Astrocyte (in vitro differentiated cells and primary cell): Measurements from ENCODE around the gene SPEF1. TPM values are rescaled to one million over a fixed set of nuclear protein-coding genes. Genes with fewer than 3 reads are reported as not detected.

ENCODE experiments used
- DNase-seq: peaks from one replicate; pipeline ENCODE4 v3.0.0-alpha.2; 2010; ENCODE audit warnings: low read depth
- FAIRE-seq: peaks from 2 replicates; lab custom pipeline; 2011; peaks lifted over from hg19 to GRCh38; lab: Jason Lieb, UNC
- H2AFZ ChIP-seq: 2 replicates; pipeline ENCODE4 v1.6.0; 2012; ENCODE audit warnings: low read depth, low read length, inconsistent platforms
- H3K27ac ChIP-seq: 2 replicates; pipeline ENCODE4 v1.5.1; 2011; ENCODE audit warnings: low read depth, low read length, inconsistent platforms
- H3K27me3 ChIP-seq: 2 replicates; pipeline ENCODE4 v1.6.0; 2011; ENCODE audit warnings: low read length, inconsistent platforms; ENCODE audit not compliant: insufficient read depth
- H3K36me3 ChIP-seq: 2 replicates; pipeline ENCODE4 v1.5.1; 2011; ENCODE audit warnings: low read length, inconsistent platforms; ENCODE audit not compliant: insufficient read depth
- H3K4me1 ChIP-seq: 2 replicates; pipeline ENCODE4 v1.5.1; 2011; ENCODE audit warnings: low read length, inconsistent platforms; ENCODE audit not compliant: insufficient read depth
- H3K4me2 ChIP-seq: 2 replicates; pipeline ENCODE4 v1.6.0; 2012; ENCODE audit warnings: low read length, inconsistent platforms
- H3K4me3 ChIP-seq: 2 replicates; pipeline ENCODE4 v1.5.1; 2011; ENCODE audit warnings: low read depth, mild to moderate bottlenecking, low read length, inconsistent platforms; ENCODE audit not compliant: insufficient read depth
- H3K79me2 ChIP-seq: 2 replicates; pipeline ENCODE4 v1.6.0; 2012; ENCODE audit warnings: mild to moderate bottlenecking, low read length, inconsistent platforms; ENCODE audit not compliant: insufficient read depth
- H3K9ac ChIP-seq: 2 replicates; pipeline ENCODE4 v1.6.0; 2012; ENCODE audit warnings: mild to moderate bottlenecking, low read length, inconsistent platforms
- H3K9me3 ChIP-seq: 2 replicates; pipeline ENCODE4 v1.5.1; 2012; ENCODE audit warnings: low read depth, mild to moderate bottlenecking, low read length, inconsistent platforms; ENCODE audit not compliant: insufficient read depth
- H4K20me1 ChIP-seq: 2 replicates; pipeline ENCODE4 v1.6.0; 2012; ENCODE audit warnings: low read length, inconsistent platforms; ENCODE audit not compliant: insufficient read depth
- H3K27ac Mint-ChIP-seq: one replicate; pipeline ENCODE4 v1.8.0; 2021; ENCODE audit warnings: mild to moderate bottlenecking, mixed read lengths; ENCODE audit not compliant: unreplicated experiment
- H3K27me3 Mint-ChIP-seq: one replicate; pipeline ENCODE4 v1.8.0; 2021; ENCODE audit warnings: low read depth, mixed read lengths; ENCODE audit not compliant: unreplicated experiment
- H3K36me3 Mint-ChIP-seq: one replicate; pipeline ENCODE4 v1.8.0; 2021; ENCODE audit warnings: low read depth, mixed read lengths; ENCODE audit not compliant: unreplicated experiment
- H3K4me1 Mint-ChIP-seq: one replicate; pipeline ENCODE4 v1.8.0; 2021; ENCODE audit warnings: low read depth, mixed read lengths; ENCODE audit not compliant: unreplicated experiment
- H3K4me3 Mint-ChIP-seq: one replicate; pipeline ENCODE4 v1.8.0; 2021; ENCODE audit warnings: mild to moderate bottlenecking, moderate library complexity, mixed read lengths; ENCODE audit not compliant: unreplicated experiment
- H3K9me3 Mint-ChIP-seq: one replicate; pipeline ENCODE4 v1.8.0; 2021; ENCODE audit warnings: mild to moderate bottlenecking, mixed read lengths; ENCODE audit not compliant: unreplicated experiment
- CTCF ChIP-seq: IDR thresholded peaks from 2 replicates; pipeline ENCODE4 v1.5.1; 2011; ENCODE audit warnings: low read depth, mild to moderate bottlenecking, inconsistent platforms, low read length, moderate library complexity; ENCODE audit not compliant: insufficient read depth
- EZH2 ChIP-seq: IDR thresholded peaks from 2 replicates; pipeline ENCODE4 v1.6.1; 2012; ENCODE audit warnings: mild to moderate bottlenecking, low read length, inconsistent platforms; ENCODE audit not compliant: insufficient read depth
- total RNA-seq: library from RNA; stranded (reverse); gene quantifications from 2 replicates; pipeline ENCODE4 v1.2.1, GENCODE V29; 2021

Gene SPEF1
- total RNA-seq, 1 donor from 2014 or later: 0.45 TPM

- H3K27me3 ChIP-seq: no peaks in the 10 kb centered on the region
- no peak overlapping the region for H2AFZ ChIP-seq
- Mint-ChIP-seq H3K4me3 (no peak overlapping the region), H3K27ac (no peak overlapping the region), H3K36me3 (peaks cover 9% of the 10 kb centered on the region), H3K9me3 (no peaks in the 10 kb centered on the region), H3K4me1 (no peaks in the 10 kb centered on the region), H3K27me3 (no peaks in the 10 kb centered on the region)
- no peak overlapping the region for H3K4me3 ChIP-seq
- H4K20me1 ChIP-seq: peaks cover 5% of the 10 kb centered on the region
- no peak overlapping the region for H3K27ac ChIP-seq
- no peak overlapping the region for H3K9ac ChIP-seq
- no peaks in the 10 kb centered on the region for H3K9me3 ChIP-seq
- FAIRE-seq (no peak), DNase-seq (no peak)
- H3K79me2 ChIP-seq: peaks cover 13% of the 10 kb centered on the region
- H3K4me1 ChIP-seq: no peaks in the 10 kb centered on the region
- H3K36me3 ChIP-seq: peaks cover 3% of the 10 kb centered on the region
- TF ChIP-seq EZH2 (no peak), CTCF (no peak)
- H3K4me2 ChIP-seq: no peak overlapping the region
Measured at GRCh38 chr20:3758566-3758965, 22.7 kb downstream of the SPEF1 start.

- Mint-ChIP-seq H3K36me3 (peaks cover 11% of the 10 kb centered on the region), H3K4me3 (no peak overlapping the region), H3K4me1 (no peaks in the 10 kb centered on the region), H3K27me3 (peaks cover 6% of the 10 kb centered on the region), H3K27ac (no peak overlapping the region), H3K9me3 (peaks cover 2% of the 10 kb centered on the region)
- peaks cover 3% of the 10 kb centered on the region for H3K36me3 ChIP-seq
- DNase-seq (no peak), FAIRE-seq (no peak)
- H3K4me3 ChIP-seq: no peak overlapping the region
- H3K27ac ChIP-seq: no peak overlapping the region
- H3K4me2 ChIP-seq: no peak overlapping the region
- no peak overlapping the region for H3K9ac ChIP-seq
- no peaks in the 10 kb centered on the region for H3K9me3 ChIP-seq
- no peaks in the 10 kb centered on the region for H3K27me3 ChIP-seq
- H3K79me2 ChIP-seq: peaks cover 11% of the 10 kb centered on the region
- no peaks in the 10 kb centered on the region for H3K4me1 ChIP-seq
- H2AFZ ChIP-seq: no peak overlapping the region
- H4K20me1 ChIP-seq: peaks cover 14% of the 10 kb centered on the region
- TF ChIP-seq CTCF (no peak), EZH2 (no peak)
Measured at GRCh38 chr20:3757268-3757667, 24.0 kb downstream of the SPEF1 start.

- DNase-seq (no peak), FAIRE-seq (no peak)
- H3K4me3 Mint-ChIP-seq: no peak overlapping the region
- no peak overlapping the region for H2AFZ ChIP-seq
- H3K9me3 ChIP-seq: no peaks in the 10 kb centered on the region
- H3K4me2 ChIP-seq: no peak overlapping the region
- peaks cover 5% of the 10 kb centered on the region for H3K27me3 ChIP-seq
- no peak overlapping the region for H3K27ac Mint-ChIP-seq
- H3K4me1 ChIP-seq: peaks cover 2% of the 10 kb centered on the region
- H3K27me3 Mint-ChIP-seq: peaks cover 11% of the 10 kb centered on the region
- H3K36me3 ChIP-seq: no peaks in the 10 kb centered on the region
- peaks cover 11% of the 10 kb centered on the region for H3K36me3 Mint-ChIP-seq
- no peak overlapping the region for H3K27ac ChIP-seq
- no peak overlapping the region for H3K4me3 ChIP-seq
- H4K20me1 ChIP-seq: peaks cover 17% of the 10 kb centered on the region
- peaks cover 9% of the 10 kb centered on the region for H3K79me2 ChIP-seq
- H3K4me1 Mint-ChIP-seq: no peaks in the 10 kb centered on the region
- peaks cover 3% of the 10 kb centered on the region for H3K9me3 Mint-ChIP-seq
- no peak for TF ChIP-seq CTCF
- no peak for TF ChIP-seq EZH2
- no peak overlapping the region for H3K9ac ChIP-seq
Measured at GRCh38 chr20:3755814-3756480, 25.3 kb downstream of the SPEF1 start.
